Neural progenitor cell (in vitro differentiated cells): ENCODE measurements around the gene CTSV. TPM values are rescaled to one million over a fixed set of nuclear protein-coding genes. Genes with fewer than 3 reads are reported as not detected.

Source experiments
- DNase-seq: peaks from one replicate; pipeline ENCODE4 v3.0.0-alpha.2; 2016; ENCODE audit warnings: low spot score
- H2AFZ ChIP-seq: fragments of 200-600 bp; sonication (generic); replicated peaks from 2 replicates; pipeline ENCODE4 v1.6.1; 2016; ENCODE audit warnings: antibody characterized with exemption
- H3F3A ChIP-seq: fragments of 200-600 bp; sonication (generic); 2 replicates; pipeline ENCODE4 v1.6.1; 2016; ENCODE audit warnings: antibody characterized with exemption, low read depth
- H3K27ac ChIP-seq: fragments of 200-600 bp; sonication (generic); 2 replicates; pipeline ENCODE4 v1.5.1; 2016; ENCODE audit warnings: mild to moderate bottlenecking
- H3K27me3 ChIP-seq: fragments of 200-600 bp; sonication (generic); 2 replicates; pipeline ENCODE4 v1.6.1; 2016; ENCODE audit warnings: mild to moderate bottlenecking, moderate library complexity
- H3K36me3 ChIP-seq: fragments of 200-600 bp; sonication (generic); 2 replicates; pipeline ENCODE4 v1.5.1; 2016
- H3K4me1 ChIP-seq: fragments of 200-600 bp; sonication (generic); 2 replicates; pipeline ENCODE4 v1.6.1; 2016; ENCODE audit warnings: mixed run types
- H3K4me2 ChIP-seq: fragments of 200-600 bp; sonication (generic); 2 replicates; pipeline ENCODE4 v1.6.1; 2016
- H3K4me3 ChIP-seq: fragments of 200-600 bp; sonication (generic); 2 replicates; pipeline ENCODE4 v1.5.1; 2016
- H3K79me2 ChIP-seq: fragments of 200-600 bp; sonication (generic); 2 replicates; pipeline ENCODE4 v1.6.1; 2016; ENCODE audit warnings: low read depth
- H3K9ac ChIP-seq: fragments of 200-600 bp; sonication (generic); 2 replicates; pipeline ENCODE4 v1.6.1; 2016
- H3K9me3 ChIP-seq: fragments of 200-600 bp; sonication (generic); 2 replicates; pipeline ENCODE4 v1.5.1; 2016; ENCODE audit warnings: low read depth
- H4K20me1 ChIP-seq: fragments of 200-600 bp; sonication (generic); 2 replicates; pipeline ENCODE4 v1.6.1; 2016; ENCODE audit warnings: low read depth
- H3K27ac Mint-ChIP-seq: 3 replicates; pipeline ENCODE4 v1.8.0; 2021; ENCODE audit warnings: mixed read lengths
- H3K27me3 Mint-ChIP-seq: 2 replicates; pipeline ENCODE4 v1.8.0; 2022; ENCODE audit warnings: low read depth, mild to moderate bottlenecking, inconsistent platforms, moderate library complexity, mixed read lengths; ENCODE audit not compliant: insufficient read depth
- H3K36me3 Mint-ChIP-seq: 3 replicates; pipeline ENCODE4 v1.8.0; 2021; ENCODE audit warnings: mixed read lengths
- H3K4me1 Mint-ChIP-seq: 3 replicates; pipeline ENCODE4 v1.8.0; 2021; ENCODE audit warnings: mixed read lengths
- H3K4me3 Mint-ChIP-seq: 3 replicates; pipeline ENCODE4 v1.8.0; 2021; ENCODE audit warnings: mild to moderate bottlenecking, moderate library complexity, mixed read lengths
- H3K9me3 Mint-ChIP-seq: 3 replicates; pipeline ENCODE4 v1.8.0; 2020; ENCODE audit warnings: mixed read lengths
- CTCF ChIP-seq: fragments of 200-600 bp; sonication (generic); IDR thresholded peaks from 2 replicates; pipeline ENCODE4 v1.5.1; 2017; ENCODE audit warnings: antibody characterized with exemption, mild to moderate bottlenecking
- EZH2 ChIP-seq: fragments of 200-600 bp; sonication (generic); IDR thresholded peaks from 2 replicates; pipeline ENCODE4 v1.6.1; 2017; ENCODE audit warnings: antibody characterized with exemption, mild to moderate bottlenecking, moderate library complexity
- EZH2phosphoT487 ChIP-seq: fragments of 200-600 bp; sonication (generic); IDR thresholded peaks from 2 replicates; pipeline ENCODE4 v1.6.1; 2017; ENCODE audit warnings: antibody characterized with exemption
- total RNA-seq: library from RNA; depleted of rRNA; stranded (reverse); fragments of >200 nt; gene quantifications from 2 replicates; pipeline ENCODE4 v1.2.3, GENCODE V29; 2015; ENCODE audit warnings: low replicate concordance

Gene CTSV
- total RNA-seq, 1 donor from 2014 or later, result 52.2 TPM

GRCh38 chr9:97046228-97046627, 7.3 kb upstream of the CTSV start:
- H3K9me3 Mint-ChIP-seq, result peaks cover 5% of the 10 kb centered on the region
- no peaks in the 10 kb centered on the region for H3K36me3 ChIP-seq
- peaks cover 6% of the 10 kb centered on the region for H3F3A ChIP-seq
- no peaks in the 10 kb centered on the region for H3K9me3 ChIP-seq
- H3K4me1 ChIP-seq, result peaks cover 3% of the 10 kb centered on the region
- H3K4me2 ChIP-seq, result no peak overlapping the region
- no peaks in the 10 kb centered on the region for H4K20me1 ChIP-seq
- peaks cover 3% of the 10 kb centered on the region for H3K36me3 Mint-ChIP-seq
- no peak overlapping the region for H3K9ac ChIP-seq
- H3K79me2 ChIP-seq, result no peaks in the 10 kb centered on the region
- H3K4me3 Mint-ChIP-seq, result no peak overlapping the region
- H3K27me3 Mint-ChIP-seq, result peaks cover 6% of the 10 kb centered on the region
- H2AFZ ChIP-seq, result no peak overlapping the region
- no peak overlapping the region for H3K4me3 ChIP-seq
- TF ChIP-seq EZH2phosphoT487, result no peak
- no peak for TF ChIP-seq CTCF
- TF ChIP-seq EZH2, result no peak
- no peak for DNase-seq
- H3K27me3 ChIP-seq, result no peaks in the 10 kb centered on the region
- H3K4me1 Mint-ChIP-seq, result peaks cover 3% of the 10 kb centered on the region
- H3K27ac ChIP-seq, result no peak overlapping the region
- no peak overlapping the region for H3K27ac Mint-ChIP-seq

GRCh38 chr9:97045300-97045699, 6.4 kb upstream of the CTSV start:
- Histone ChIP-seq H2AFZ (no peak overlapping the region), H3K4me3 (no peak overlapping the region), H3K4me1 (no peaks in the 10 kb centered on the region), H3K27me3 (no peaks in the 10 kb centered on the region), H3K79me2 (no peaks in the 10 kb centered on the region), H3K27ac (no peak overlapping the region), H3K9ac (no peak overlapping the region), H3K9me3 (no peaks in the 10 kb centered on the region), H4K20me1 (no peaks in the 10 kb centered on the region), H3K36me3 (no peaks in the 10 kb centered on the region), H3K4me2 (no peak overlapping the region), H3F3A (no peaks in the 10 kb centered on the region)
- no peak for DNase-seq
- TF ChIP-seq EZH2phosphoT487 (no peak), EZH2 (no peak), CTCF (no peak)
- H3K27ac Mint-ChIP-seq, result no peak overlapping the region
- no peaks in the 10 kb centered on the region for H3K4me1 Mint-ChIP-seq
- peaks cover 2% of the 10 kb centered on the region for H3K9me3 Mint-ChIP-seq
- peaks cover 6% of the 10 kb centered on the region for H3K27me3 Mint-ChIP-seq
- no peak overlapping the region for H3K4me3 Mint-ChIP-seq
- H3K36me3 Mint-ChIP-seq, result no peaks in the 10 kb centered on the region

GRCh38 chr9:97041898-97042297, 3.0 kb upstream of the CTSV start:
- Mint-ChIP-seq H3K36me3 (peaks cover 5% of the 10 kb centered on the region), H3K4me3 (no peak overlapping the region), H3K27me3 (peaks cover 17% of the 10 kb centered on the region), H3K27ac (no peak overlapping the region), H3K9me3 (peaks cover 2% of the 10 kb centered on the region), H3K4me1 (peaks cover 5% of the 10 kb centered on the region)
- Histone ChIP-seq H3K9me3 (no peaks in the 10 kb centered on the region), H4K20me1 (no peaks in the 10 kb centered on the region), H3K27me3 (peaks cover 9% of the 10 kb centered on the region), H3K4me1 (peaks cover 6% of the 10 kb centered on the region), H3K9ac (no peak overlapping the region), H3F3A (peaks cover 9% of the 10 kb centered on the region), H3K27ac (no peak overlapping the region), H2AFZ (no peak overlapping the region), H3K79me2 (peaks cover 16% of the 10 kb centered on the region), H3K36me3 (no peaks in the 10 kb centered on the region), H3K4me3 (no peak overlapping the region), H3K4me2 (no peak overlapping the region)
- TF ChIP-seq CTCF, result no peak
- TF ChIP-seq EZH2, result no peak
- no peak for TF ChIP-seq EZH2phosphoT487
- no peak for DNase-seq
